GM13976 (cell line): ENCODE results near the gene SLC8A1.

ENCODE experiments used
- DNase-seq: peaks from one replicate; pipeline ENCODE4 v3.0.0; 2012; ENCODE audit warnings: low spot score
- in situ Hi-C: fragments of 300-500 bp; cut with MboI; formaldehyde crosslinking; loops from one replicate; pipeline ENCODE4 v1.12.0; 2022; ENCODE audit warnings: low sequenced_read_pairs, mixed read lengths, inconsistent platforms; ENCODE audit not compliant: unreplicated experiment
- TF ChIP-seq, protein P1 (sequence below): IDR thresholded peaks from 2 replicates; pipeline ENCODE4 v1.5.1; 2012; ENCODE audit warnings: borderline replicate concordance, mild to moderate bottlenecking; ENCODE audit not compliant: insufficient read depth; ENCODE audit errors: extremely low read depth, missing control alignments, control extremely low read depth

Gene SLC8A1

DNA sequence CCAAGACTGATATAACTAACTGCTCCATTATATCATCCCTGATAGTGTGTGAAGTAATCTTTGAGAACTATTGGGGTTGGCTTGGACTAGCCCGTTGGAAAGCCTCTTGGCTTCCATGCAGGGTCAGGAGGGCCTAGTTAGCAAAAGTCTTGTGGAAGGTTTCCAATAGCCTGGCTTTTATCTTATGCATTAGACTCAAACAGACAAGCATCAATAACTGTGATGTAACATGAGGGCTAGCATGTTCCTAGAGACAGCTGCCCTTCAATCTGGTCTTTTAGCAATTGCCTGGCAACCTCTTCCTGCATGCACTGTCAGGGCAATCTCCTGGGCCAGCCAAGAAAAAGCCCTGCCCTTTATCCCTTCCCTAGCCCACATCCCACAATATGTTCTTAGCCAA, 18.2 kb downstream of the SLC8A1 start:
- in situ Hi-C loops, result no loop called here
- DNase-seq, result no peak
- TF ChIP-seq, protein P1, sequence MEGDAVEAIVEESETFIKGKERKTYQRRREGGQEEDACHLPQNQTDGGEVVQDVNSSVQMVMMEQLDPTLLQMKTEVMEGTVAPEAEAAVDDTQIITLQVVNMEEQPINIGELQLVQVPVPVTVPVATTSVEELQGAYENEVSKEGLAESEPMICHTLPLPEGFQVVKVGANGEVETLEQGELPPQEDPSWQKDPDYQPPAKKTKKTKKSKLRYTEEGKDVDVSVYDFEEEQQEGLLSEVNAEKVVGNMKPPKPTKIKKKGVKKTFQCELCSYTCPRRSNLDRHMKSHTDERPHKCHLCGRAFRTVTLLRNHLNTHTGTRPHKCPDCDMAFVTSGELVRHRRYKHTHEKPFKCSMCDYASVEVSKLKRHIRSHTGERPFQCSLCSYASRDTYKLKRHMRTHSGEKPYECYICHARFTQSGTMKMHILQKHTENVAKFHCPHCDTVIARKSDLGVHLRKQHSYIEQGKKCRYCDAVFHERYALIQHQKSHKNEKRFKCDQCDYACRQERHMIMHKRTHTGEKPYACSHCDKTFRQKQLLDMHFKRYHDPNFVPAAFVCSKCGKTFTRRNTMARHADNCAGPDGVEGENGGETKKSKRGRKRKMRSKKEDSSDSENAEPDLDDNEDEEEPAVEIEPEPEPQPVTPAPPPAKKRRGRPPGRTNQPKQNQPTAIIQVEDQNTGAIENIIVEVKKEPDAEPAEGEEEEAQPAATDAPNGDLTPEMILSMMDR, result no peak

DNA sequence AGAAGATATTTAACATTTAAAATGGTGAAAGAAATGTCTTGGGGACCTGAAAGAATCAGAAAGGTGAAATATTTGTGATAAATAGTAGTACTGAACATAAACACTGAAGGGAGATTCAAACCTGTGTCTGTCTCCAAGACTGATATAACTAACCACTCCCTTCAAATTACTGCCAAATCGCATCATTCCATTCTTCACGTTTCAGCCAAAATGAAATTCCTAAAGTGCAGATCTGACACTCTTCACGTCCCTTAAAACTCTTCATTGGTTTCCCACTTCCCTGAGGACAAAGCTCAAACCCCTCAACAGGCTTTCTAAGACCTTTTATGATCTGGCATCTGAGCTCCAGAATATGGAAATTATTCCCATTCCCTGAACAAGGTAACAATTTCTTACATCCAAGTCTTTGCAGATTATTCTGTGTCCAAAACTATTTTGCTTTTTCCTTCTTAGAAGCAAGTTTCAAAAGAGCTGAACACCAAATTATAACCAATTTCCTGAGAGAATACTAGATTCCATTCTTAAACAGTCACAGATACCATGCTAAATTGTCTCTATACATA, 18.9 kb downstream of the SLC8A1 start:
- in situ Hi-C loops, result no loop called here
- DNase-seq, result no peak

DNA sequence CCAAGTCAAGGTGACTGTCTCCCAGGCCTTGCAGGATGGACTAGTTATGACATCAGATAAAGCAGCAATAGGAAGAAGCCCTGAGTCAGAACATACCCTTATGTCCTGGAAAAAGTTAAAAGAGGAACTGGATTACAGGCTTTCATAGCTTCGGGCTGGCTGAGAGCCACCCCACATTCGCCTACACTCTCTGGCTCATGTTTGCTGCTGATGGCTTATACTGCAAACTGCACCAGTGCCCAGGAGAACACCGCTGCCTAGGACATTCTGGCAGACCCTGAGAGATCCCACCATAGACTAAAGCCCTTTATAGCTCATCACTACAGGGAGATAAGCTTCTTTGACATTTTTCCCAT, 20.3 kb downstream of the SLC8A1 start:
- in situ Hi-C loops, result no loop called here
- no peak for DNase-seq
- TF ChIP-seq, protein P1, result no peak

More for the DNA sequence above, 18.9 kb downstream of the SLC8A1 start:
- TF ChIP-seq, protein P1, result no peak

DNA sequence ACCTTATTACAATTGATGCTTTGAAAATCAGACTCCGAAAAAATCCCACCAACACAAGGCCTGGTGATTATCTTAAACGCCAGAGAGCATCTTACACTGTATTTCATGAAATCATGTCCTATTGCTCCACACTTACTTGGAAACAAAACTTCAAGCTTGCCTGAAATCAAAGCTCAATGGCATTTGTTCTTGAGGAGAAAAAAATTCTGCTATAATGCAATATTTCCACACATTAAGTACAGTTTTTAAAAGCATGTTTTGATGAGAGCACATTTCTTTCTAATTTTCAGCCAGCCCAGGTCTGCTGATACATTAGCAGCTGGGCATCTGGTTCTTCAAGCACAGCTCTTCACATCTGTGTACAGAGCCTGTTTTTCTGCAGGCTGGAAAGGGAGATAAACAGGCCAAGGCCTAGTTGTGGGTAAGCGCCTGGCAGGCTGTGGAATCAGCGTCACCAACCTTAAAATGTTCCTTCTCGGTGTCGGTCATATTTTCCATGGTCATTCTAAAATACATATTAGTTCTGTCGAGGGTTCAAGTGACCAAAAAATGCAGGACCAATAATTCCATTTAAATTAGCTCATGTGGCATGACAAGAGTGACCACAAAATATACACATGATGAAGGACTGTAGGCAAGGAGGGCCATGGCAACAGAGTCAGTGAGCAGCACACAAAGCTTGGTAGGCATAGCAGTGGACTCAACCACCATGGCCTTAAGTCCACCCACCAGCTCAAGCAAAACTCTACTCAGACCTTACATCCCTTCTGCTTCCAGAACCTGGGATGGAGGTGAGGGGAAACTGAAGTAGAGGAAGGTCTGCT, 20.9 kb downstream of the SLC8A1 start:
- DNase-seq, result no peak
- in situ Hi-C loops, result no loop called here
- TF ChIP-seq, protein P1, result no peak

DNA sequence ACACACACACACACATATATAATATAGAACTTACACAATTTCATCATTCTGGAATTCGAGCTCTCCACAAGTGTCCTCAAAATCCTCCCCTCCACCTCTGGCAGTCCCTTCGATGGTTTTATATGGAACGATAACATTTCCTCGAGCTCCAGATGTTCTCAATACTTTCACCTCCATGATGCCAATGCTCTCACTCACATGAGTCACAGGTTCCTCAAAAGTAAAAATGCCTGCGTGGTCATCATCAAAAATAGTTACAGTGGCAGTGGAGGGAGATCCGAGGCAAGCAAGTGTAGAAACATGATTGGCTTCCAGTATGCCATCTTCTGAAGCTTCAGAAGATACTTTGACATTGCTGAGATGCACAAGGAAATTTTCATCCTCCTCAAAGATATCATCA, 23.5 kb downstream of the SLC8A1 start:
- in situ Hi-C loops, result no loop called here
- DNase-seq, result no peak
- TF ChIP-seq, protein P1, result no peak

DNA sequence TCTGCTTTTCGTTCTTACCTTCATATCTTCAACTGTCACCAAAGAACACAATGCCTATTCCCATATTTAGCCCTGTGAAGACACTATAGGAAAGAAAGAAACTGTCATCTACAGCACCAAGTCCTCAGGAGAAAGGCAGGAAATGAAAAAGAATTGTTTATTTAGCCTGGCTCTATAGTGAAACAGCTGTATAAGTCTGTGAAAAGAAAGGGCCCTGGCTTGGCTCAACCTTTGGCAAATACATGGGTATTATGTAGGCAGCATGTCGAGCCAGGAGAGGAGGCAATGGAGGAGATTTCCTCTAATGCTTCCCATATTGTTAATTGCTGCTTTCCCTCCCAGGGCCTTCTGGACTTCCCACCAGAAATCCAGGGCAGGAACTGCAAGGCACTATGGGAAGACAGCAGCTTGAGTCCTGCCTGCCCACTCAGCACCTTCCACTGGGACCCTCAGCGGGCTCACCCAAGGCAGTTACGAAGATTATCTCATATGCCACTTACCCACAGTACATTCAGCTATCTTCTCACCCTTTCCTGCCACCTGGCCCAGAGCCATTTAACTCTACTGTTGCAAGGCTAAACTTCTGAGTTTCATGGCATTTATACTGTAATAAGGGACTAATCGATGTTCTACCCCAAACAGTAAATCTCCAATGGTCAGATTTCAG, 30.1 kb downstream of the SLC8A1 start:
- TF ChIP-seq, protein P1, result no peak
- DNase-seq, result no peak
- in situ Hi-C loops, result no loop called here
